Erythroblast (primary cell): ENCODE data around the gene ZNF366.

Experiments
- GATA1 ChIP-seq: IDR thresholded peaks from 2 replicates; pipeline ENCODE4 v1.6.1; 2011; ENCODE audit warnings: low read depth, mild to moderate bottlenecking, control low read depth, low read length, moderate library complexity
- POLR2A ChIP-seq: IDR thresholded peaks from 2 replicates; pipeline ENCODE4 v1.6.1; 2011; ENCODE audit warnings: mild to moderate bottlenecking, low read length

DNA sequence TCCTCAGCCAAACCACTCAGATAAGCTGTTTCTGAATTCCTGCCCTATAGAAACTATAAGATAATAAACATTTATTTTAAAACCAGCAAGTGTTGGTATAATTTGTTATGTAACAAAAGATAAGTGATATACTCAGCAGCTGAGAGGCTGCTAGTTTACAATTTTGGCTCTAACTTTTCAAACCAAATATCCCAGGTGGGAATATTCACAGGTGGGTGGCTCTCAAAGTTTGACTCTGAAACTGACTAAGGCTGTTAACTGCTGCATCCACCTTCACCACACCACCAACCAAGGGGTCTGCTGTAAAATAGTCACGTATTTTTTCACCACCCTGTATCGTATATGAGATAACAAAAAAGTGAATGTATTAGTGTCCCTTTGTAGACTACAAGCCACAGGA, 9.7 kb upstream of the ZNF366 start:
- no peak for TF ChIP-seq POLR2A
- TF ChIP-seq GATA1: no peak
